GM12875 (cell line): Measurements from ENCODE around the gene TPRA1.

Source experiments
- H3K4me3 ChIP-seq: one replicate; pipeline ENCODE4 v1.5.1; 2011; ENCODE audit warnings: low read depth, low read length, control low read depth
- TF ChIP-seq, protein P1 (sequence below): IDR thresholded peaks from 2 replicates; pipeline ENCODE4 v1.5.1; 2011; ENCODE audit warnings: low read depth, mild to moderate bottlenecking, control low read depth, inconsistent platforms, low read length, moderate library complexity, borderline replicate concordance; ENCODE audit not compliant: insufficient read depth

TPRA1 gene

DNA sequence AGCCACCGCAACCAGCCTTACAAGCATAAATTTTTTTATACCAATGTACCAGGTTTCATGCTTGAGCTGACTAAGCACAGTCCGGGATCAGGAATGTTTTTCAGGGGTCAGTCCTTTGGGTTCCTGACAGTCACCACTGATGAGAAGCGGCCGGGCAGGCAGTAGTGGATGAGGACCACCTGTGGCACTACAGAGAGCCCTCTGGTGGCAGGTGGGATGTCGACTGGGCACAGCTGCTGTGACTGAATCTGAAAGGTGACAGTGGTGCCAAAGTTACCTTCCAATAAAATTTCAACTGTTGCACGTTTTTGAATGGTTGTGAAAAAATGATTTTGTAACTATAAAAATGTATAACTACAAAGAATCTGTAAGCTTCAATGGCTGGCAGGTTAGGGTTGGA lies 34.0 kb downstream of the TPRA1 start:
- no peak overlapping the region for H3K4me3 ChIP-seq
- TF ChIP-seq, protein P1, sequence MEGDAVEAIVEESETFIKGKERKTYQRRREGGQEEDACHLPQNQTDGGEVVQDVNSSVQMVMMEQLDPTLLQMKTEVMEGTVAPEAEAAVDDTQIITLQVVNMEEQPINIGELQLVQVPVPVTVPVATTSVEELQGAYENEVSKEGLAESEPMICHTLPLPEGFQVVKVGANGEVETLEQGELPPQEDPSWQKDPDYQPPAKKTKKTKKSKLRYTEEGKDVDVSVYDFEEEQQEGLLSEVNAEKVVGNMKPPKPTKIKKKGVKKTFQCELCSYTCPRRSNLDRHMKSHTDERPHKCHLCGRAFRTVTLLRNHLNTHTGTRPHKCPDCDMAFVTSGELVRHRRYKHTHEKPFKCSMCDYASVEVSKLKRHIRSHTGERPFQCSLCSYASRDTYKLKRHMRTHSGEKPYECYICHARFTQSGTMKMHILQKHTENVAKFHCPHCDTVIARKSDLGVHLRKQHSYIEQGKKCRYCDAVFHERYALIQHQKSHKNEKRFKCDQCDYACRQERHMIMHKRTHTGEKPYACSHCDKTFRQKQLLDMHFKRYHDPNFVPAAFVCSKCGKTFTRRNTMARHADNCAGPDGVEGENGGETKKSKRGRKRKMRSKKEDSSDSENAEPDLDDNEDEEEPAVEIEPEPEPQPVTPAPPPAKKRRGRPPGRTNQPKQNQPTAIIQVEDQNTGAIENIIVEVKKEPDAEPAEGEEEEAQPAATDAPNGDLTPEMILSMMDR, result peak; percentile 41; the same call in 1 of the 2 replicates

DNA sequence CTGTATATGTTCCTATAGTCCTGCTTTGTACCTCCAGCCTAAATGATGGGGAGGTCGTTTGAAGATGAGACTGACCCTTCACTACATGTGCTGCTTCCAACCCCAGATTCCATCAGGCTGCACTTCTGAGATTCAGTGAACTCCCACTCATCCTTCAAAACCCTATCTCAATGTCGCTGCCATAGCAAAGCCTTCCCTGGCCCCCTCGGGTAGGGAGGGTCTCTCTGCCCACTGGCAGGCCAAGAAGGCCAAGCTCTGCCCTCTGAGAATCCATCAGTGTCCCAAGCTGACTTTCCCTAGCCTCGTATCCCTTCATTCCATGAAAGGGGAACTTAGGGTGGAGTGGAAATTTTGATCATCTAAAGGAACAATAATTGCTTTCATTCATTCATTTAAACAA lies 35.4 kb downstream of the TPRA1 start:
- no peak overlapping the region for H3K4me3 ChIP-seq
- TF ChIP-seq, protein P1, result no peak

DNA sequence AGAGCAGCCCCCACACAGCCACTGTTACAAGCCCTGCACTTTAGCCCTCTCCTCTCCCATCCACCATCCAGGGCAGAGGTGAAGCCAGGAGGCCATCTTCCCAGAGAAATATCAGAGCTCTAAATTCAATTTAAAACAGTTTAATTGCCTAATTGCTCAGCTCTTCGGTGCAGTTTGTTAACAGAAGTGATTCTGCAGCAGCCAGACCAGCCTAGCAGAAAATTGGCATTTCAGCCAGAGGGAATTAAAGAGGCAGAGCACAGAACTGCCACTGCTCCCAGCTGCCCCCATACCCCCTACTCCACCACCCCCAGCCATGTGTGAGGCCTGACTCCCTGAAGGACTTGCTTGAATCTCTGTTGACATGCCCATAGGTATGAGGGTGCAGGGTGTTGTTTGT lies 38.5 kb downstream of the TPRA1 start:
- H3K4me3 ChIP-seq, result no peak overlapping the region

DNA sequence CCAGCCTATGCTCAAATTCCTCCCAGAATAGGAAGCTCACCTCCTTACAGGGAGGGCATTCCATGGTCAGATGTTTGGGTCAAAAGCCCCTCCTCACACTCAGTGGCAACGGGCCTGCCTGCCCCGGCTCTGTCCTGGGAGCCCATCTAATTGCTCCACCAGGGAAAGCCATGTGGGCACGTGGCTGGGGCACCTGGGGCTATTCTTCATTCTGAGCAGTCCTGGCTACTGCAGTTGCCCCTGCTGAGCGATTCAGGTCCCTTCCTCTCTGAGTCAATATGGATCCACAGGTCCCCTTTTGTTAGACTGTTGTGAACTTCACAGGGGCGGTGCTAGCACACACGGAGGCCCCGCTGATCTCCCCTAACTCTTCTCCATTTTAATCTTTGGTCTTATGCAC lies 39.4 kb downstream of the TPRA1 start:
- TF ChIP-seq, protein P1, result no peak
- no peak overlapping the region for H3K4me3 ChIP-seq

More for the DNA sequence above, 38.5 kb downstream of the TPRA1 start:
- TF ChIP-seq, protein P1, result no peak

DNA sequence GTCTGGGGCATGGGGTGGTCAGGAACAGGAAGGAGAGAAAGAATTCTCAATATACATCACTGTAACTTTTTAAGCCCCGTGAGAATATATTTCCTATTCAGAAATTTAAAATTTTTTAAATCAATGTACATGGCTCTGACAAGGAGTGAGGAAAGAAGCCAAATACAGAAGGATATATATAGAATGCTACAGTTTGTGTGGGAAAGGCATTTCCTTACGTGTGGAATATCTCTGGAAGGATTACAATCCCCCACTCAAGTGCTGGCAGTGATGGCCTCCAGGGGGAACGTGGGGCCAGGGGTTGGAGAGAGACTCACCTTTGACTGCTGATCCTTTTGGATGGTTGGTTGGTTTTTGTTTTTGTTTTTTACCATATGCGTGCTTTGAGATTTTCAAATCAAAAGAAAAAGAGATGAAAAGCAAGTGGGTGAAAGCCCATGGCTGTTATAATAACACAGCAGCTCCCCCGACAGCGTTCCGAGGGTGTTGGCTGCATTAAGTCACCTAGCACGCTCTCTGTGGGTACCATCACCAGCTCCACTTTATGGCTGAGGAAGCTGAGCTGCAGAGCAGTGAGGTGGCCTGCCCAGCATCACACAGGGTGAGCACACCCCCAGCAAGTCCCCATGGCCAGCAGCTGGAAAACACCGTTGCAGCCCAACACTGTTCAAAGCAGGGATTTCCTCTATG lies 39.9 kb downstream of the TPRA1 start:
- TF ChIP-seq, protein P1, result no peak
- H3K4me3 ChIP-seq, result no peak overlapping the region

DNA sequence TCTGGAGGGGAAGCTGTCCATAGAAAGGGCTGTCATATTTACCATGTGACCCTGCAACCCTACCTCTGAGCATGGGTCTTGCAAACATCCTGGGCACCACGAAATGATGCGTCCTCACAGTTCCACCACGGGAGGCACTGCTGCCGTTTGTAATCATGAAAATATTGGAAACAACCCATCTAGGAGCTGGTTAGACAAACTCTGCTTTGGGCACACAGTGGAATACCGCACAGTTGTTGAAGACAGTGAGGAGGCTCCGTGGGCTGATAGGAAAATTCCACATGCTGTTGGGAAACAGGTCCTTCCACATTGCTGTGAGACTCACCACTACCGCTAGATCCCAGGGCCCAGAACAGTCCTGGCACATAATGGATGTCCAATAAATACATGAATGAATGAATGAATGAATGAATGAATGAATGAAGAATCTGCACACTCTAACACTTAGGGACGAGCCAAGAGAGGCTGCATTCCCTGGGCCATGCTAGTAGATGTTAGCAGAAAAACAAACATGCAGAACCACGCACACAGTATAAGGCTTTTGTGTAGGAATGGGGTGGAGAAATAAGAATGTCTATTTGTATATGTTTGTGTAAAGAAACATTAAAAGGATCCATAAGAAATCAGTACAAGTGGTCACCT lies 40.6 kb downstream of the TPRA1 start:
- H3K4me3 ChIP-seq, result no peak overlapping the region
- TF ChIP-seq, protein P1, result no peak
